ENCODE data around the gene GALM.

Gene GALM

DNA sequence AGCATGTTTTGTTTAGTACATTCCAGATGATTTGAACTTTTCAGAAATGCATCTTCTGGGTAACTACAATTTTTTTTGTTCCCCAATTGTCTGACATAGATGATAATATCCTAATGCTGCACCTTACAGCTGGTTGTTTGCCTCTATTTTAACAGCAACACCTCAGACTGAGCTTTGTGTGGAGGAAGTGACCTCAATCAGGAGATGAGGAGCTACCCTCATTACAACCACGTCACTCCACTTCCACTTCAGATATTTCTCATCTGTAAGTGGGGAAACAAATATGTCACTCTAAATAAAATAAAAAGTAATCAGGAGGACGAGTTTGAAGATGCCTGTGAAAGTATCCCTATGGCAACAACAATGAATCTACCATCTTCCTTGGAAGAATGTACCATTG is 97.3 kb downstream of the GALM start:
- DNase-seq (ENCODE audit: low read depth in 1 of 2, low spot score in 1 of 2) = no peak

DNA sequence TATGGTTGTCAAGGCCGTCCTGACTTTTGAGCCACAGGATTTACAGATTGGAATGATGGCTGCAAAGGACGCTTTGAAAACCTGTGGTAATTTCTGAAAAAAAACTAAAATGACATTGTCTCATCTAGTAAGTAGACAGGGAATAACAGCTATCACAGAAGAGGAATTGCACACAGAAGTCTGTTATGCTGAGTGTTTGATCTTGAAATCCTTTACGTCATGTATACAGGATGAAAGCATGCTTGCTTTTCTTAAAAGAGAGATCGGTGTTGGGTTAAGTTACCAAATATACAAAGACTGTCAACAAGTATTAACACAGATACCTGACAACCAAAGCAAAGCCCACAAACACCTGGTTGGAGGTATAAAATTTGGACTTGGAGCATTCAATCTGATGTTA is 97.8 kb downstream of the GALM start:
- no peak for DNase-seq (ENCODE audit: low read depth in 1 of 2, low spot score in 1 of 2)

DNA sequence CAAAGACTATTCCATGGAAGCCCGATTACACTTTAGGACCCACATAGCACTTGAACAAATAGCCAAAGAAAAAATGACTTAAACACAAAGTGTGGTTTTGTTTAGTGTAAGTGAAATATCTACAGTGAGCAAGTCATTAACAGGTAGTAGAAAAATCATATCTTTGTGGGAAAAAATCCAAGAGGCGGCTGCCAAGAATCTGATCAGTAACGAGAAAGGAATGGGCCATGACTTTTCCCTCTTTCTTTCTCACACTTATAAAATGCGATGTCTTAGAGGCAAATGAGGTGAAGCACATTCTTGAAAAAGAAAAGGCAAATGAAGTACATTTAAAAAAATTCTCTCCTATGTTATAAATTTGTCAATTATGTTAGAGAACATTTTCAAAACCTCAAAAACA is 99.2 kb downstream of the GALM start:
- no peak for DNase-seq (ENCODE audit: low read depth in 1 of 2, low spot score in 1 of 2)

DNA sequence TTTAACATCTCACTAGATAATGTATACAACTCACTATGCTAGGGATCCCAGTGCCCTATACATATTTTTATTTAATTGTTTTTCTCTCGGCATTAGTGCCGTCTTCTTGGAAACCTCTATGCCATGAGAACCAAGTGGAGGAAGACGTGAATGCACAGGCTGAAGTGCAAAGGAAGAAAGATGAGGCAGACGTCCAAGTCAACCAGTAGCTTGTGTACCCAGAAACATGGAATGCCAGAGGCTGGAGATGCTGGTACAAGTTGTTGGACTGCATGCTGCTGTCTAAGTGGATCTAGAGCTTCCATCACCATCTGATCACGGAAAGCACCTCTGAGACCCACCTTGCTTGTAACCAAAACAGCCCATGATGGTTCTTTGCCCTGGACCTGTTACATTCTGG is 99.6 kb downstream of the GALM start:
- no peak for DNase-seq (ENCODE audit: low read depth in 1 of 2, low spot score in 1 of 2)

DNA sequence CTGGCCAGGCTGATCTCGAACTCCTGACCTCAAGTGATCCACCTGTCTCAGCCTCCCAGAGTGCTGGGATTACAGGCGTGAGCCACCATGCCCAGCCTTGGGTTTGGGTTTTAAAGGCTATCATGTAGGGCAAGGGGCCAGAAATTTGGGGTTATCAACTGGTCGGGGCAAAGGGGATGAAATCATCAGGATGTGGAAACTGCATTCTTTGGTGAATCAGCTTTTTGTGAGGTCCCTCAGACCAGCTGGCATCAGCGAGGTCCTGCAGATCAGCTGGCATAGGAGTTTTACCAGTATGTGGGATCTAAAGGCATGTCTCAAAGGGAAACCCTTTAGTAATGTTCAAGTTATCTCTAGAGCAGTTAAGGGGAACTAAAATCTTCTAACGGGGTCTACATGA is 105.7 kb downstream of the GALM start:
- no peak for DNase-seq (ENCODE audit: low read depth in 1 of 2, low spot score in 1 of 2)

DNA sequence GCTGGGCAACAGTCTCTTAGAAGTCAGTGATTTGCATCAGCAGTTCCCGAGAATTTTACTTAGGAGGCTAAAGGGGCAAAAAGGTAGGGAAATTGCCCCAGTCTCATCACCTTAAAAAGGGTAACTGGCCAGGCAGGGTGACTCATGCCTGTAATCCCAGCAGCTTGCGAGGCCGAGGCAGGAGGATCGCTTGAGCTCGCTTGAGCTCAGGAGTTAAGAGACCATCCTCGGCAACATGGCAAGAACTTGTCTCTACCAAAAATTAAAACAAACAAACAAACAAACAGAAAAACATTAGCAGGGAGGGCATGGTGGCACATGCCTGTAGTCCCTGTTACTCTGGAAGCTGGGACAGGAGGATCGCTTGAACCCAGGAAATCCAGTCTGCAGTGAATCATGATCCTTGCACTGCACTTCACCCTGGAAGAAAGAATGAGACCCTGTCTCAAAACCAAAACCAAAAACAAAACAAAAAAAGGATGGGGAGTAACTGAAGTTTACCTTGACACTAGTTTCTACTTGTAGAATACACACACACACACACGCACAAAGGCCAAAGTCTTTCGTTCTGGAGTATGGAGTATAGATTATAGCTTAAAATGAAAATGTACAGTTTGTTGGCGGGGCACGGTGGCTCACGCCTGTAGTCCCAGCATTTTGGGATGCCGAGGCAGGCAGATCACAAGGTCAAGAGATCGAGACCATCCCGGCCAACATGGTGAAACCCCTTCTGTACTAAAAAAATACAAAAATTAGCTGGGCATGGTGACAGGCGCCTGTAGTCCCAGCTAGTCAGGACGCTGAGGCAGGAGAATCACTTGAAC is 109.4 kb downstream of the GALM start:
- no peak for DNase-seq (ENCODE audit: low read depth in 1 of 2, low spot score in 1 of 2)

DNA sequence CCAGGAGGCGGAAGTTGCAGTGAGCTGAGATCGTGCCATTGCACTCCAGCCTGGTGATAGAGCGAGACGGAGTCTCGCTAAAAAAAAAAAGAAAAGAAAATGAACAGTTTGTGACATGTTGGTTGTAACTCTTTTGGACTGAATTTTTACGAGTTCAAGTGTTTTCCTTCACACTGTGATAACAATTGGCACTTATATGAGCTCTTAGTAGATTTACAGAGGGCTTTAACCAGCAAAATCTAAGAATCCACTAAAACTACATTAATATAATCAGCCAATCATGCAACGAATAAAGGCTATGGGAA is 110.0 kb downstream of the GALM start:
- DNase-seq (ENCODE audit: low read depth in 1 of 2, low spot score in 1 of 2) = no peak

DNA sequence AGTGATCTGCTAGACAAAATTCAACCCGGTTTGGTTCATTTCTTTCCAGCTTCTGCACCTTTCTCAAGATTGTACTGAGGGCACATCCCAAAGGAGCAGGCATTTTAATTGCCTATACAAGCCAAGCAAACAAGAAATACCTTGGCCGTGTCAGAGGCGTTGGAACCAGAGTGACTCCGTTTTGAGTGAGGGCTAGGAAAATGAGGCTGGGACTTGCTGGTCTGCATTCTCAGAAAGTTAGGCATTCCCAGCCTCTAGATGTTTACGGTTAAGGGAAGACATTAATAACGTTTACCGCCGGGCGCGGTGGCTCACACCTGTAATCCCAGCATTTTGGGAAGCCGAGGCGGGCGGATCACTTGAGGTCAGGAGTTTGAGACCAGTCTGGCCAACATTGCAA is 110.6 kb downstream of the GALM start:
- DNase-seq (ENCODE audit: low read depth in 1 of 2, low spot score in 1 of 2) = no peak

DNA sequence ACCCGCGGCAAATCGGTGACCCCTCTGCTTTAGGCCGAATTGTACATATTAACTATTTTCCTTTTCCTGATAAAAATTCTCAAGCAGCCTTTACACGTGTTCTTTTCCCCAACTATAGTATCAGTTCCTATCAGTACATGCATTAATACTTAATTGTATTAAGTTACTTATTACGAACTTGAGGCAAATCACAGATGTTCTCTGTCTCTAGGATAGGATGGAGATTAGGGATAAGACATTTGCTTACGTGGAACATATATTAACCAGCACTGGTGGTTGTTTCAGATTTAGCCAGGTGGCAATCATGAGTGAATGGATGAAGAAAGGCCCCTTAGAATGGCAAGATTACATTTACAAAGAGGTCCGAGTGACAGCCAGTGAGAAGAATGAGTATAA is 112.8 kb downstream of the GALM start:
- no peak for DNase-seq (ENCODE audit: low read depth in 1 of 2, low spot score in 1 of 2)

DNA sequence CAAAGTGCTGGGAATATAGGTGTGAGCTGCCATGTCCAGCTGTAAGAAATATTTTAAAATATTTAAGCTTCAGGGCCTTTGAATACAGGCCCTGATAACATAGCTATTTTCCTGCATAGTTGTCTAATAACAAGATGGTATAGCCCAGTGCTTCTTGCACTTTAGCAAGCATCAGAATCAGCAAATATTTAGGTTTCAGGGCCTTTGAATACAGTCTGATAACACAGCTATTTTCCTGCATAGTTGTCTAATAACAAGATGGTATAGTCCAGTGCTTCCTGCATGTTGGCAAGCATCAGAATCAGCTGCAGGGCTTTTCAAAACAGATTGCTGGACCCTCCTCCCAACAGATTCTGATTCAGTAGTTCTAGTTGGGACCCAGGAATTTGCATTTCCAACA is 117.7 kb downstream of the GALM start:
- DNase-seq (ENCODE audit: low read depth in 1 of 2, low spot score in 1 of 2) = no peak

All from activated T-helper 1 cell treated with anti-CD3 and anti-CD28 coated beads, Interleukin-2, amount 50 U/mL, for 16 hours (primary cell).